ENCODE results near the gene SRD5A3. TPM values are rescaled to one million over a fixed set of nuclear protein-coding genes. Genes with fewer than 3 reads are reported as not detected.
"Not testable (repeated sequence)": the region's sequence is repeated elsewhere in the genome, so short reads cannot be mapped to it uniquely, and the experiment has no call there.

The SRD5A3 gene
- total RNA-seq, 1 donor from 2014 or later = 25.5 TPM

DNA sequence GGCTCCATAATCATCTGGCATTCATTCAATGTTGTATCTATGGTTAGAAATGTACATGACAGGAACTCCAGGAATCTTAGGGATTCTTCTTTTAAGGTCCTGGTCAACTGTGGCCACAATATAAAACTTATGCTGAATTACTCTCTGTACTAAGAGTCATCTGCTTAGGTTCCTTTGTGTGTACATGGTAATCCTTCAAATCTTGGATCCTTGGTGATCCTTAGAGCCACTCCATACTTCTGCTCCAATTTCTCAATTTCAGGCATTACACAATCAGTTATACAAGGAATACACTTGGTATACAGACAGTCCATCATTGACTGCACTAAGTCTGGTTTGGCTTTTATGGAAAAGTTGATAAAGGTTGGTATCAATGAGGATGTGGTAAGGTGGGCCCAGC lies 5.8 kb downstream of the SRD5A3 start:
- intact Hi-C loops (cut with DNase I) = loop anchor here (10.0 kb wide), 1 partner anchor 503 kb away; the partner anchor contains the start of gene EXOC1
- no peak for DNase-seq (ENCODE audit: extremely low spot score in 2 of 2)
- TF ChIP-seq POLR2A (IDR thresholded peaks at IDR 0.05) = no peak
- TF ChIP-seq, protein P1, sequence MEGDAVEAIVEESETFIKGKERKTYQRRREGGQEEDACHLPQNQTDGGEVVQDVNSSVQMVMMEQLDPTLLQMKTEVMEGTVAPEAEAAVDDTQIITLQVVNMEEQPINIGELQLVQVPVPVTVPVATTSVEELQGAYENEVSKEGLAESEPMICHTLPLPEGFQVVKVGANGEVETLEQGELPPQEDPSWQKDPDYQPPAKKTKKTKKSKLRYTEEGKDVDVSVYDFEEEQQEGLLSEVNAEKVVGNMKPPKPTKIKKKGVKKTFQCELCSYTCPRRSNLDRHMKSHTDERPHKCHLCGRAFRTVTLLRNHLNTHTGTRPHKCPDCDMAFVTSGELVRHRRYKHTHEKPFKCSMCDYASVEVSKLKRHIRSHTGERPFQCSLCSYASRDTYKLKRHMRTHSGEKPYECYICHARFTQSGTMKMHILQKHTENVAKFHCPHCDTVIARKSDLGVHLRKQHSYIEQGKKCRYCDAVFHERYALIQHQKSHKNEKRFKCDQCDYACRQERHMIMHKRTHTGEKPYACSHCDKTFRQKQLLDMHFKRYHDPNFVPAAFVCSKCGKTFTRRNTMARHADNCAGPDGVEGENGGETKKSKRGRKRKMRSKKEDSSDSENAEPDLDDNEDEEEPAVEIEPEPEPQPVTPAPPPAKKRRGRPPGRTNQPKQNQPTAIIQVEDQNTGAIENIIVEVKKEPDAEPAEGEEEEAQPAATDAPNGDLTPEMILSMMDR (IDR thresholded peaks at IDR 0.05) = no peak
- no peak for TF ChIP-seq POLR2AphosphoS5 (IDR thresholded peaks at IDR 0.05; ENCODE audit: insufficient read depth in 1 of 2, low read depth in 1 of 2)
- Histone ChIP-seq H3K4me1 (peaks cover 22% of the 10 kb centered on the region), H3K36me3 (no peaks in the 10 kb centered on the region), H3K27ac (no peak overlapping the region), H3K4me3 (no peak overlapping the region), H3K9me3 (no peaks in the 10 kb centered on the region), H3K27me3 (no peaks in the 10 kb centered on the region)

DNA sequence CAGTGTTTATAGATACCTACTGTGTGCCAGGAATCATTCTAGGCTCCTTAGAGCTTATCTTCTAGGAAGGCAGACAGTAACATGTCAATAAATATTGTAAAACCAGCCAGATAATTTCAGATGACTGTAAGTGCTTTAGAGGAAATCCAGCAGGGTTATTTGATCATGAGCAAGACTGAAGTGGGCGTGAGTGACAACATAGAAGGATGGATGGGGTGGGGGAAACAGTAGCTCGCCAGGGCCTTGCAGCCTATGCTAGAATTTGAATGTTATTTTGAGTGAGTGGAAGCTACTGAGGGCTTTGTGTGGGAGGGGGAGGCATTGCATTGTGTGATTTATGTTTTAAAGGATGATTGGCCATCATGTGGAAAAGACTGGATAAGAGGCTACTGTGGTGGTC lies 6.7 kb downstream of the SRD5A3 start:
- no peaks in the 10 kb centered on the region for H3K9me3 ChIP-seq
- no peak for DNase-seq (ENCODE audit: extremely low spot score in 2 of 2)
- H3K36me3 ChIP-seq = no peaks in the 10 kb centered on the region
- H3K4me1 ChIP-seq = peaks cover 20% of the 10 kb centered on the region
- H3K27ac ChIP-seq = no peak overlapping the region
- TF ChIP-seq, protein P1 (IDR thresholded peaks at IDR 0.05) = no peak
- TF ChIP-seq POLR2AphosphoS5 (IDR thresholded peaks at IDR 0.05; ENCODE audit: insufficient read depth in 1 of 2, low read depth in 1 of 2) (no peak), POLR2A (IDR thresholded peaks at IDR 0.05) (no peak)
- intact Hi-C loops (cut with DNase I) = loop anchor here (10.0 kb wide), 1 partner anchor 502 kb away; the partner anchor contains the start of gene EXOC1
- H3K4me3 ChIP-seq = no peak overlapping the region
- no peaks in the 10 kb centered on the region for H3K27me3 ChIP-seq

DNA sequence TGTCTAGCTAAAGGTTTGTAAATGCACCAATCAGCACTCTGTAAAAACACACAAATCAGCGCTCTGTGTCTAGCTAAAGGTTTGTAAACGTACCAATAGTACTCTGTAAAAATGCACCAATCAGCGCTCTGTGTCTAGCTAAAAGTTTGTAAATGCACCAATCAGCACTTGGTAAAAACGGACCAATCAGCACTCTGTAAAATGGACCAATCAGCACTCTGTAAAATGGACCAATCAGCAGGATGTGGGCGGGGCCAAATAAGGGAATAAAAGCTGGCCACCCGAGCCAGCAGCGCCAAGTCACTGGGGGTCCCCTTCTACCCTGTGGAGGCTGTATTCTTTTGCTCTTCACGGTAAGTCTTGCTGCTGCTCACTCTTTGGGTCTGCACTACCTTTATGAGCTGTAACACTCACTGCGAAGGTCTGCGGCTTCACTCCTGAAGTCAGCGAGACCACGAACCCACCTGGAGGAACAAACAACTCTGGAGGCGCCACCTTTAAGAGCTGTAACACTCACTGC lies 7.2 kb downstream of the SRD5A3 start:
- not testable (repeated sequence) for H3K27me3 ChIP-seq; DNase-seq (ENCODE audit: extremely low spot score in 2 of 2); H3K9me3 ChIP-seq; H3K36me3 ChIP-seq; H3K27ac ChIP-seq; H3K4me3 ChIP-seq
- intact Hi-C loops (cut with DNase I) = loop anchor here (10.0 kb wide), 1 partner anchor 502 kb away; the partner anchor contains the start of gene EXOC1
- H3K4me1 ChIP-seq = peaks cover 20% of the 10 kb centered on the region

- no peak for TF ChIP-seq POLR2A (IDR thresholded peaks at IDR 0.05)
- TF ChIP-seq POLR2AphosphoS5 (IDR thresholded peaks at IDR 0.05; ENCODE audit: insufficient read depth in 1 of 2, low read depth in 1 of 2) = no peak
- TF ChIP-seq, protein P1 (IDR thresholded peaks at IDR 0.05) = no peak
- intact Hi-C loops (cut with DNase I) = loop anchor here (10.0 kb wide), 1 partner anchor 500 kb away; the partner anchor contains the start of gene EXOC1
- H3K4me1 ChIP-seq = peaks cover 26% of the 10 kb centered on the region
Measured at GRCh38 chr4:55354648-55355047, 8.6 kb downstream of the SRD5A3 start.

GRCh38 chr4:55355555-55355954 lies 9.5 kb downstream of the SRD5A3 start:
- Histone ChIP-seq H3K27ac (no peak overlapping the region), H3K9me3 (no peaks in the 10 kb centered on the region), H3K36me3 (no peaks in the 10 kb centered on the region), H3K4me3 (no peak overlapping the region), H3K27me3 (no peaks in the 10 kb centered on the region), H3K4me1 (peaks cover 31% of the 10 kb centered on the region)
- intact Hi-C loops (cut with DNase I) = loop anchor here (10.0 kb wide), 1 partner anchor 499 kb away; the partner anchor contains the start of gene EXOC1
- TF ChIP-seq POLR2AphosphoS5 (IDR thresholded peaks at IDR 0.05; ENCODE audit: insufficient read depth in 1 of 2, low read depth in 1 of 2) (no peak), POLR2A (IDR thresholded peaks at IDR 0.05) (no peak)
- TF ChIP-seq, protein P1 (IDR thresholded peaks at IDR 0.05) = no peak
- DNase-seq (ENCODE audit: extremely low spot score in 2 of 2) = peak in 1 of 2 donors; percentile 47

More at GRCh38 chr4:55354648-55355047, 8.6 kb downstream of the SRD5A3 start:
- H3K4me3 ChIP-seq = no peak overlapping the region
- no peak overlapping the region for H3K27ac ChIP-seq
- H3K27me3 ChIP-seq = no peaks in the 10 kb centered on the region
- H3K9me3 ChIP-seq = no peaks in the 10 kb centered on the region
- peak in 1 of 2 donors; percentile 10 for DNase-seq (ENCODE audit: extremely low spot score in 2 of 2)
- no peaks in the 10 kb centered on the region for H3K36me3 ChIP-seq

All from vagina (tissue), 2 donors.